HCT116 (cell line): ENCODE data around the gene GGA2. TPM values are rescaled to one million over a fixed set of nuclear protein-coding genes. Genes with fewer than 3 reads are reported as not detected.

Experiments used
- ATAC-seq: fragments of 200-7000 bp; cut with Tn5 transposase; 2 replicates; pipeline ENCODE4 v1.9.1; 2020; ENCODE audit warnings: mild to moderate bottlenecking, moderate library complexity
- BruUV-seq: library from RNA; stranded (reverse); fragments of 400-500 nt; replicated peaks from 2 replicates; lab custom pipeline; 2021; lab: Mats Ljungman, UMichigan
- CTCF ChIA-PET: fragments of 300-600 bp; sonication (Branson Sonifier 250); formaldehyde crosslinking; loops from one replicate; lab custom pipeline; 2021; ENCODE audit warnings: antibody characterized with exemption; lab: Charles Lee
- POLR2A ChIA-PET: fragments of 300-600, 350-600 bp; sonication (Branson Sonifier 250); formaldehyde crosslinking; loops from one replicate; lab custom pipeline; 2021; ENCODE audit warnings: antibody characterized with exemption; lab: Charles Lee
- RAD21 ChIA-PET, 2 experiments: fragments of 300-600 bp; sonication (Branson Sonifier 250); formaldehyde crosslinking; loops; one replicate each; lab custom pipeline; 2023; ENCODE audit warnings: low total read pairs in 2 of 2; ENCODE audit not compliant: uncharacterized antibody in 2 of 2, unreplicated experiment in 2 of 2, low non-redundant PET in 1 of 2; lab: Charles Lee
- DNase-seq: peaks from one replicate; pipeline ENCODE4 v3.0.0-alpha.2; 2010; ENCODE audit warnings: low read depth, low spot score
- H2AFZ ChIP-seq: fragments of 200-600 bp; shearing (Covaris generic), sonication (generic); 2 replicates; pipeline ENCODE4 v1.6.1; 2017; ENCODE audit warnings: low read depth, mixed run types, mixed read lengths, antibody characterized with exemption, low read length; ENCODE audit not compliant: poor library complexity, severe bottlenecking
- H3K27ac ChIP-seq: 2 replicates; pipeline ENCODE4 v1.5.1; 2012; ENCODE audit warnings: low read depth, low read length
- H3K27me3 ChIP-seq: fragments of 200-600 bp; sonication (generic); 2 replicates; pipeline ENCODE4 v1.6.1; 2016; ENCODE audit warnings: mixed run types, low read length, mixed read lengths; ENCODE audit not compliant: insufficient read depth
- H3K36me3 ChIP-seq, 2 experiments: fragments of 200-500 bp in 1 of 2; fragments of 200-600 bp in 1 of 2; sonication (Bioruptor generic) in 1 of 2; sonication (generic) in 1 of 2; 2 replicates each; pipeline versions ENCODE4 v1.5.1 to v1.6.1; 2014 to 2016; ENCODE audit warnings: low read length in 2 of 2, inconsistent platforms in 1 of 2, mixed read lengths in 1 of 2, mixed run types in 1 of 2; ENCODE audit not compliant: insufficient read depth in 2 of 2, control insufficient read depth in 1 of 2
- H3K4me1 ChIP-seq, 2 experiments: fragments of 200-600 bp in 1 of 2; sonication (generic) in 1 of 2; 2 replicates each; pipeline versions ENCODE4 v1.5.1 to v1.6.1; 2012 to 2017; ENCODE audit warnings: low read length in 2 of 2, inconsistent platforms in 1 of 2, mild to moderate bottlenecking in 1 of 2, mixed read lengths in 1 of 2, mixed run types in 1 of 2, moderate library complexity in 1 of 2; ENCODE audit not compliant: insufficient read depth in 2 of 2, control insufficient read depth in 1 of 2
- H3K4me2 ChIP-seq: fragments of 200-600 bp; sonication (generic); 2 replicates; pipeline ENCODE4 v1.6.1; 2017; ENCODE audit warnings: mixed run types, low read length, mixed read lengths
- H3K4me3 ChIP-seq, 2 experiments: fragments of 200-600 bp in 1 of 2; sonication (generic) in 1 of 2; replicated peaks in 1 of 2; 2 replicates each; pipeline ENCODE4 v1.5.1; 2011 to 2016; ENCODE audit warnings: low read length in 2 of 2, control low read depth in 1 of 2, low read depth in 1 of 2, mild to moderate bottlenecking in 1 of 2, mixed read lengths in 1 of 2, mixed run types in 1 of 2
- H3K79me2 ChIP-seq: fragments of 200-600 bp; sonication (generic); 2 replicates; pipeline ENCODE4 v1.6.1; 2017; ENCODE audit warnings: mild to moderate bottlenecking, mixed run types, low read length, moderate library complexity, mixed read lengths; ENCODE audit not compliant: insufficient read depth
- H3K9ac ChIP-seq: fragments of 200-600 bp; sonication (generic); 2 replicates; pipeline ENCODE4 v1.6.1; 2016; ENCODE audit warnings: low read length, mixed read lengths
- H3K9me2 ChIP-seq: fragments of 200-600 bp; sonication (generic), shearing (Covaris generic); 2 replicates; pipeline ENCODE4 v1.6.1; 2017; ENCODE audit warnings: mixed run types, mild to moderate bottlenecking, moderate library complexity; ENCODE audit not compliant: insufficient read depth
- H3K9me3 ChIP-seq, 2 experiments: fragments of 200-500 bp in 1 of 2; fragments of 200-600 bp in 1 of 2; sonication (Bioruptor generic) in 1 of 2; sonication (generic) in 1 of 2; 2 replicates each; pipeline ENCODE4 v1.6.1; 2014 to 2017; ENCODE audit warnings: low read length in 2 of 2, mixed read lengths in 2 of 2, inconsistent platforms in 1 of 2, low read depth in 1 of 2, mild to moderate bottlenecking in 1 of 2, mixed run types in 1 of 2, moderate library complexity in 1 of 2; ENCODE audit not compliant: control insufficient read depth in 1 of 2, insufficient read depth in 1 of 2
- H4K20me1 ChIP-seq: fragments of 200-600 bp; sonication (generic), shearing (Covaris generic); 2 replicates; pipeline ENCODE4 v1.6.1; 2017; ENCODE audit warnings: mixed run types, mild to moderate bottlenecking, moderate library complexity; ENCODE audit not compliant: insufficient read depth
- ATF3 ChIP-seq: IDR thresholded peaks from 2 replicates; pipeline ENCODE4 v1.6.1; 2012
- CBX3 ChIP-seq: IDR thresholded peaks from 2 replicates; pipeline ENCODE4 v1.6.1; 2012; ENCODE audit warnings: low read depth
- CEBPB ChIP-seq: IDR thresholded peaks from 2 replicates; pipeline ENCODE4 v1.6.1; 2012; ENCODE audit warnings: low read depth
- ELF1 ChIP-seq: IDR thresholded peaks from 2 replicates; pipeline ENCODE4 v1.6.1; 2012; ENCODE audit warnings: low read depth, borderline replicate concordance
- EZH2 ChIP-seq: fragments of 200-600 bp; sonication (generic); IDR thresholded peaks from 2 replicates; pipeline ENCODE4 v1.6.1; 2017; ENCODE audit warnings: antibody characterized with exemption, mixed run types
- EZH2phosphoT487 ChIP-seq: fragments of 200-600 bp; IDR thresholded peaks from 2 replicates; pipeline ENCODE4 v1.6.1; 2018; ENCODE audit warnings: antibody characterized with exemption, borderline replicate concordance
- FOSL1 ChIP-seq: IDR thresholded peaks from 2 replicates; pipeline ENCODE4 v1.6.1; 2012; ENCODE audit warnings: low read depth
- JUND ChIP-seq: IDR thresholded peaks from 2 replicates; pipeline ENCODE4 v1.6.1; 2012
- MAX ChIP-seq: IDR thresholded peaks from 2 replicates; pipeline ENCODE4 v1.6.1; 2012
- POLR2A ChIP-seq: IDR thresholded peaks from 2 replicates; pipeline ENCODE4 v1.7.0; 2011; ENCODE audit warnings: borderline replicate concordance; ENCODE audit not compliant: insufficient read depth, insufficient read length; ENCODE audit errors: extremely low read depth
- POLR2AphosphoS5 ChIP-seq: IDR thresholded peaks from 2 replicates; pipeline ENCODE4 v1.6.1; 2011; ENCODE audit warnings: mild to moderate bottlenecking, low read depth, low read length, moderate library complexity
- REST ChIP-seq: IDR thresholded peaks from 2 replicates; pipeline ENCODE4 v1.6.1; 2012; ENCODE audit warnings: low read depth
- SIN3A ChIP-seq: IDR thresholded peaks from 2 replicates; pipeline ENCODE4 v1.6.1; 2012; ENCODE audit warnings: low read depth
- SP1 ChIP-seq: IDR thresholded peaks from 2 replicates; pipeline ENCODE4 v1.6.1; 2012; ENCODE audit warnings: low read depth
- TCF7L2 ChIP-seq: IDR thresholded peaks from 2 replicates; pipeline ENCODE4 v1.7.0; 2011; ENCODE audit warnings: borderline replicate concordance, inconsistent platforms; ENCODE audit not compliant: insufficient read depth, insufficient read length; ENCODE audit errors: extremely low read depth
- YY1 ChIP-seq: IDR thresholded peaks from 2 replicates; pipeline ENCODE4 v1.6.1; 2011; ENCODE audit warnings: low read length, low read depth, moderate library complexity, mild to moderate bottlenecking; ENCODE audit not compliant: insufficient replicate concordance; ENCODE audit errors: extremely low read depth
- intact Hi-C: fragments of 100-400 bp; cut with micrococcal nuclease; formaldehyde crosslinking; loops from 2 replicates; pipeline ENCODE4 v1.10.0; 2022
- total RNA-seq: library from RNA; stranded (reverse); gene quantifications from one replicate; pipeline ENCODE4 v1.2.1, GENCODE V29; 2021; ENCODE audit not compliant: unreplicated experiment
- TF ChIP-seq, protein P1 (sequence below), 3 experiments: fragments of 200-600 bp in 1 of 3; sonication (generic) in 1 of 3; IDR thresholded peaks in 2 of 3; conservative IDR thresholded peaks in 1 of 3; 2 replicates each; pipeline ENCODE4 v1.5.1; 2012 to 2017; ENCODE audit warnings: low read depth in 2 of 3, low read length in 2 of 3, antibody characterized with exemption in 1 of 3, borderline replicate concordance in 1 of 3, control low read depth in 1 of 3, mild to moderate bottlenecking in 1 of 3, mixed read lengths in 1 of 3, mixed run types in 1 of 3, moderate library complexity in 1 of 3; ENCODE audit not compliant: insufficient read depth in 1 of 3

Gene GGA2
- total RNA-seq, 1 experiment from 2014 or later, result 68.3 TPM

DNA sequence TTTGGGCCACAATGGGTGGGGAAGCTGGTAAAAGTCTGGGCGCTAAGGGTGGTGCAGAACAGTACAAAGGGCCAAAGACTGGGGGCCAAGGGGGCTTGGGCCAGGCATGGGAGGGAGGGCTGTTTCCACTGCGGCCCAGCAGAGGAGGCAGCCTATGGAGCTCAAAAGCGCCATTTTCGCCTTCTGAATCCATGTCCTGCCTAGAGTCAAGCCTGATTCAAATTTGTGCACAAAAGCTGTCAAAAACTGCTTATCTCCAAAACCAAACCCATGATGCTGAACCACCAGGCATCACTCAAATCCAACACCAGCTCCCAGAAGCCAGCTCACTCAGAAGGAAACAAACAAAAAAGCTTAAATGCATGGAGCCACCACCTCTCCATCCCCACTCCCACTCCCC lies 73.3 kb downstream of the GGA2 start:
- no peak for TF ChIP-seq POLR2AphosphoS5
- no peak for TF ChIP-seq EZH2phosphoT487
- no peak for TF ChIP-seq SP1
- no peak for TF ChIP-seq REST
- no peak for TF ChIP-seq CBX3
- TF ChIP-seq CEBPB, result no peak
- TF ChIP-seq FOSL1, result no peak
- no peak for TF ChIP-seq POLR2A
- no peak for TF ChIP-seq ELF1
- TF ChIP-seq TCF7L2, result no peak
- no peak for TF ChIP-seq SIN3A
- TF ChIP-seq MAX, result no peak
- TF ChIP-seq, protein P1, sequence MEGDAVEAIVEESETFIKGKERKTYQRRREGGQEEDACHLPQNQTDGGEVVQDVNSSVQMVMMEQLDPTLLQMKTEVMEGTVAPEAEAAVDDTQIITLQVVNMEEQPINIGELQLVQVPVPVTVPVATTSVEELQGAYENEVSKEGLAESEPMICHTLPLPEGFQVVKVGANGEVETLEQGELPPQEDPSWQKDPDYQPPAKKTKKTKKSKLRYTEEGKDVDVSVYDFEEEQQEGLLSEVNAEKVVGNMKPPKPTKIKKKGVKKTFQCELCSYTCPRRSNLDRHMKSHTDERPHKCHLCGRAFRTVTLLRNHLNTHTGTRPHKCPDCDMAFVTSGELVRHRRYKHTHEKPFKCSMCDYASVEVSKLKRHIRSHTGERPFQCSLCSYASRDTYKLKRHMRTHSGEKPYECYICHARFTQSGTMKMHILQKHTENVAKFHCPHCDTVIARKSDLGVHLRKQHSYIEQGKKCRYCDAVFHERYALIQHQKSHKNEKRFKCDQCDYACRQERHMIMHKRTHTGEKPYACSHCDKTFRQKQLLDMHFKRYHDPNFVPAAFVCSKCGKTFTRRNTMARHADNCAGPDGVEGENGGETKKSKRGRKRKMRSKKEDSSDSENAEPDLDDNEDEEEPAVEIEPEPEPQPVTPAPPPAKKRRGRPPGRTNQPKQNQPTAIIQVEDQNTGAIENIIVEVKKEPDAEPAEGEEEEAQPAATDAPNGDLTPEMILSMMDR (IDR thresholded peaks at IDR 0.05 in 2 of 3, conservative IDR thresholded peaks at IDR 0.05 in 1 of 3; ENCODE audit: borderline replicate concordance in 1 of 3, insufficient read depth in 1 of 3, low read depth in 2 of 3, low read length in 2 of 3), result no peak
- no peak for TF ChIP-seq YY1
- TF ChIP-seq JUND, result no peak
- no peak for TF ChIP-seq EZH2
- no peak for TF ChIP-seq ATF3
- no TSS peak for BruUV-seq
- intact Hi-C loops, result loop anchor here (10.0 kb wide), 2 partner anchors 352 to 1252 kb away; no protein-coding TSS in a partner anchor
- Histone ChIP-seq H3K9me3 (no peaks in the 10 kb centered on the region), H3K4me3 (no peak overlapping the region), H3K27me3 (no peaks in the 10 kb centered on the region), H3K4me2 (no peak overlapping the region), H3K9me2 (no peaks in the 10 kb centered on the region), H2AFZ (no peak overlapping the region), H4K20me1 (no peaks in the 10 kb centered on the region), H3K9ac (no peak overlapping the region), H3K36me3 (peaks cover 6 to 14% of the 10 kb centered on the region in 2 experiments; a peak in 3 of 4 replicates), H3K27ac (no peak overlapping the region), H3K4me1 (no peaks in the 10 kb centered on the region), H3K79me2 (no peaks in the 10 kb centered on the region)
- ChIA-PET POLR2A (no interaction called here), RAD21 (no interaction called here), CTCF (interaction anchor here (1.2 to 5.9 kb wide), 2 partner anchors 15 to 254 kb away, joined by 3 to 76 read pairs; partner anchors contain the start of gene SCNN1G)
- DNase-seq (no peak), ATAC-seq (no peak)
